Raji (cell line): ENCODE results near the gene IRAK1BP1.

Experiments
- POLR2A ChIP-seq: IDR thresholded peaks from 2 replicates; pipeline ENCODE4 v1.6.1; 2011; ENCODE audit warnings: low read depth, low read length, control low read depth; ENCODE audit not compliant: insufficient read depth

Gene IRAK1BP1

GRCh38 chr6:78864957-78865356, 2.4 kb upstream of the IRAK1BP1 start:
- no peak for TF ChIP-seq POLR2A

- TF ChIP-seq POLR2A = no peak
Measured at GRCh38 chr6:78867020-78867369, 356 bp upstream of the IRAK1BP1 start.

- no peak for TF ChIP-seq POLR2A
Measured at GRCh38 chr6:78868116-78868515, 765 bp downstream of the IRAK1BP1 start.

GRCh38 chr6:78875505-78875904, 8.2 kb downstream of the IRAK1BP1 start:
- TF ChIP-seq POLR2A = no peak

GRCh38 chr6:78883651-78884050, 16.3 kb downstream of the IRAK1BP1 start:
- no peak for TF ChIP-seq POLR2A

GRCh38 chr6:78896227-78896626, 28.9 kb downstream of the IRAK1BP1 start:
- no peak for TF ChIP-seq POLR2A

- TF ChIP-seq POLR2A = no peak
Measured at GRCh38 chr6:78908621-78909020, 41.3 kb downstream of the IRAK1BP1 start.

GRCh38 chr6:78909391-78909790, 42.0 kb downstream of the IRAK1BP1 start:
- TF ChIP-seq POLR2A = no peak

GRCh38 chr6:78910010-78910409, 42.7 kb downstream of the IRAK1BP1 start:
- TF ChIP-seq POLR2A = no peak

- TF ChIP-seq POLR2A = no peak
Measured at GRCh38 chr6:78910591-78911171, 43.3 kb downstream of the IRAK1BP1 start.

- TF ChIP-seq POLR2A = no peak
Measured at GRCh38 chr6:78911218-78911940, 44.0 kb downstream of the IRAK1BP1 start.

- no peak for TF ChIP-seq POLR2A
Measured at GRCh38 chr6:78916411-78916810, 49.1 kb downstream of the IRAK1BP1 start.

- no peak for TF ChIP-seq POLR2A
Measured at GRCh38 chr6:78917788-78918187, 50.4 kb downstream of the IRAK1BP1 start.

- TF ChIP-seq POLR2A = no peak
Measured at GRCh38 chr6:78925317-78925716, 58.0 kb downstream of the IRAK1BP1 start.

GRCh38 chr6:78935553-78935952, 68.2 kb downstream of the IRAK1BP1 start:
- no peak for TF ChIP-seq POLR2A

GRCh38 chr6:78936515-78936914, 69.2 kb downstream of the IRAK1BP1 start:
- TF ChIP-seq POLR2A = no peak

- TF ChIP-seq POLR2A = no peak
Measured at GRCh38 chr6:78942446-78942845, 75.1 kb downstream of the IRAK1BP1 start.
